Dendritic cell treated with granulocyte-macrophage colony-stimulating factor and Interleukin-4, amounts not matched to agents 40 ng/mL and 50 ng/mL, for 4 days (primary cell): ENCODE results near the gene MRPS26.

Experiments
- H3K27ac Mint-ChIP-seq: one replicate; pipeline ENCODE4 v1.8.0; 2022; ENCODE audit warnings: mild to moderate bottlenecking, mixed read lengths
- H3K27me3 Mint-ChIP-seq: one replicate; pipeline ENCODE4 v1.8.0; 2022; ENCODE audit warnings: mild to moderate bottlenecking, mixed read lengths
- H3K36me3 Mint-ChIP-seq: one replicate; pipeline ENCODE4 v1.8.0; 2022; ENCODE audit warnings: low read depth, mixed read lengths
- H3K4me1 Mint-ChIP-seq: one replicate; pipeline ENCODE4 v1.8.0; 2022; ENCODE audit warnings: low read depth, mixed read lengths
- H3K4me3 Mint-ChIP-seq: one replicate; pipeline ENCODE4 v1.8.0; 2022; ENCODE audit warnings: mild to moderate bottlenecking, moderate library complexity, mixed read lengths
- H3K9me3 Mint-ChIP-seq: one replicate; pipeline ENCODE4 v1.8.0; 2022; ENCODE audit warnings: mixed read lengths
- intact Hi-C: fragments of 100-400 bp; cut with micrococcal nuclease; formaldehyde crosslinking; loops from one replicate; pipeline ENCODE4 v1.15.0; 2022

Gene MRPS26

GRCh38 chr20:3027987-3028386 is 17.9 kb upstream of the MRPS26 start:
- intact Hi-C loops, result no loop called here
- H3K27me3 Mint-ChIP-seq, result no peaks in the 10 kb centered on the region
- peaks cover 50% of the 10 kb centered on the region for H3K36me3 Mint-ChIP-seq
- no peak overlapping the region for H3K27ac Mint-ChIP-seq
- H3K4me3 Mint-ChIP-seq, result no peak overlapping the region
- H3K4me1 Mint-ChIP-seq, result no peaks in the 10 kb centered on the region
- no peaks in the 10 kb centered on the region for H3K9me3 Mint-ChIP-seq

- intact Hi-C loops, result no loop called here
- Mint-ChIP-seq H3K4me1 (no peaks in the 10 kb centered on the region), H3K36me3 (peaks cover 36% of the 10 kb centered on the region), H3K9me3 (no peaks in the 10 kb centered on the region), H3K27ac (no peak overlapping the region), H3K27me3 (no peaks in the 10 kb centered on the region), H3K4me3 (no peak overlapping the region)
Observed at GRCh38 chr20:3031524-3032147, 14.2 kb upstream of the MRPS26 start.

- Mint-ChIP-seq H3K9me3 (no peaks in the 10 kb centered on the region), H3K4me1 (no peaks in the 10 kb centered on the region), H3K36me3 (peaks cover 36% of the 10 kb centered on the region), H3K27me3 (no peaks in the 10 kb centered on the region), H3K27ac (no peak overlapping the region), H3K4me3 (no peak overlapping the region)
- intact Hi-C loops, result no loop called here
Observed at GRCh38 chr20:3032624-3033023, 13.2 kb upstream of the MRPS26 start.

GRCh38 chr20:3037654-3038053 is 8.2 kb upstream of the MRPS26 start:
- H3K4me1 Mint-ChIP-seq, result no peaks in the 10 kb centered on the region
- H3K27ac Mint-ChIP-seq, result no peak overlapping the region
- intact Hi-C loops, result no loop called here
- peaks cover 74% of the 10 kb centered on the region for H3K36me3 Mint-ChIP-seq
- H3K4me3 Mint-ChIP-seq, result no peak overlapping the region
- H3K9me3 Mint-ChIP-seq, result no peaks in the 10 kb centered on the region
- H3K27me3 Mint-ChIP-seq, result no peaks in the 10 kb centered on the region

GRCh38 chr20:3038454-3038853 is 7.4 kb upstream of the MRPS26 start:
- no peaks in the 10 kb centered on the region for H3K4me1 Mint-ChIP-seq
- peaks cover 74% of the 10 kb centered on the region for H3K36me3 Mint-ChIP-seq
- intact Hi-C loops, result no loop called here
- H3K27ac Mint-ChIP-seq, result no peak overlapping the region
- H3K27me3 Mint-ChIP-seq, result no peaks in the 10 kb centered on the region
- H3K4me3 Mint-ChIP-seq, result no peak overlapping the region
- H3K9me3 Mint-ChIP-seq, result no peaks in the 10 kb centered on the region

- no peaks in the 10 kb centered on the region for H3K27me3 Mint-ChIP-seq
- no peak overlapping the region for H3K27ac Mint-ChIP-seq
- H3K4me1 Mint-ChIP-seq, result no peaks in the 10 kb centered on the region
- no peak overlapping the region for H3K4me3 Mint-ChIP-seq
- intact Hi-C loops, result no loop called here
- H3K36me3 Mint-ChIP-seq, result peaks cover 74% of the 10 kb centered on the region
- no peaks in the 10 kb centered on the region for H3K9me3 Mint-ChIP-seq
Observed at GRCh38 chr20:3039426-3039825, 6.4 kb upstream of the MRPS26 start.

GRCh38 chr20:3040086-3040485 is 5.8 kb upstream of the MRPS26 start:
- intact Hi-C loops, result no loop called here
- Mint-ChIP-seq H3K27ac (no peak overlapping the region), H3K36me3 (peaks cover 67% of the 10 kb centered on the region), H3K4me3 (no peak overlapping the region), H3K9me3 (no peaks in the 10 kb centered on the region), H3K27me3 (no peaks in the 10 kb centered on the region), H3K4me1 (peaks cover 4% of the 10 kb centered on the region)

GRCh38 chr20:3041854-3042409 is 3.9 kb upstream of the MRPS26 start:
- no peaks in the 10 kb centered on the region for H3K9me3 Mint-ChIP-seq
- no peak overlapping the region for H3K4me3 Mint-ChIP-seq
- intact Hi-C loops, result no loop called here
- peak overlapping the region; percentile 0 for H3K27ac Mint-ChIP-seq
- H3K36me3 Mint-ChIP-seq, result peaks cover 63% of the 10 kb centered on the region
- H3K27me3 Mint-ChIP-seq, result no peaks in the 10 kb centered on the region
- H3K4me1 Mint-ChIP-seq, result peaks cover 13% of the 10 kb centered on the region

- H3K4me3 Mint-ChIP-seq, result no peak overlapping the region
- no peaks in the 10 kb centered on the region for H3K27me3 Mint-ChIP-seq
- H3K36me3 Mint-ChIP-seq, result peaks cover 63% of the 10 kb centered on the region
- no peak overlapping the region for H3K27ac Mint-ChIP-seq
- peaks cover 20% of the 10 kb centered on the region for H3K4me1 Mint-ChIP-seq
- H3K9me3 Mint-ChIP-seq, result no peaks in the 10 kb centered on the region
- intact Hi-C loops, result no loop called here
Observed at GRCh38 chr20:3042625-3043024, 3.2 kb upstream of the MRPS26 start.

- Mint-ChIP-seq H3K4me1 (peaks cover 25% of the 10 kb centered on the region), H3K4me3 (no peak within 1 kb of the TSS), H3K36me3 (peaks cover 66% of the 10 kb centered on the region), H3K9me3 (no peaks in the 10 kb centered on the region), H3K27ac (no peak within 1 kb of the TSS), H3K27me3 (no peaks in the 10 kb centered on the region)
- intact Hi-C loops, result no loop called here
Observed at GRCh38 chr20:3043322-3043721, 2.5 kb upstream of the MRPS26 start, which contains the start of gene GNRH2. Gene GNRH2 (plus strand): TSS chr20:3043622. CDS start chr20:3044415, 793 bp downstream.

- intact Hi-C loops, result no loop called here
- Mint-ChIP-seq H3K4me3 (no peak overlapping the region), H3K27ac (no peak overlapping the region)
Observed at GRCh38 chr20:3044336-3044965, 1.4 kb upstream of the MRPS26 start.

GRCh38 chr20:3045042-3045815 is 623 bp upstream of the MRPS26 start:
- Mint-ChIP-seq H3K27ac (peak overlapping the region; percentile 88), H3K9me3 (no peaks in the 10 kb centered on the region), H3K4me1 (peaks cover 25% of the 10 kb centered on the region), H3K4me3 (peak overlapping the region; percentile 80), H3K36me3 (peaks cover 66% of the 10 kb centered on the region), H3K27me3 (no peaks in the 10 kb centered on the region)
- intact Hi-C loops, result no loop called here

More at GRCh38 chr20:3044336-3044965, 1.4 kb upstream of the MRPS26 start:
- peaks cover 66% of the 10 kb centered on the region for H3K36me3 Mint-ChIP-seq
- no peaks in the 10 kb centered on the region for H3K9me3 Mint-ChIP-seq
- peaks cover 25% of the 10 kb centered on the region for H3K4me1 Mint-ChIP-seq
- no peaks in the 10 kb centered on the region for H3K27me3 Mint-ChIP-seq

- Mint-ChIP-seq H3K27me3 (no peaks in the 10 kb centered on the region), H3K4me1 (peaks cover 25% of the 10 kb centered on the region), H3K36me3 (peaks cover 55% of the 10 kb centered on the region), H3K9me3 (no peaks in the 10 kb centered on the region), H3K27ac (peak overlapping the region; percentile 88), H3K4me3 (peak overlapping the region; percentile 80)
- intact Hi-C loops, result no loop called here
Observed at GRCh38 chr20:3046677-3047462, 1.0 kb downstream of the MRPS26 start.
